NCI-H345 treated with DMSO at 0.1 percent for 48 hours (cell line): ENCODE results near the gene RPS6KB2.
"Not testable (repeated sequence)": the region's sequence is repeated elsewhere in the genome, so short reads cannot be mapped to it uniquely, and the experiment has no call there.

Experiments
- DNase-seq: peaks from one replicate; lab custom pipeline; 2025; ENCODE audit not compliant: unreplicated experiment; lab: John Stamatoyannopoulos, UW

Gene RPS6KB2

GRCh38 chr11:67397536-67397935 is 30.8 kb upstream of the RPS6KB2 start:
- DNase-seq = no peak

DNA sequence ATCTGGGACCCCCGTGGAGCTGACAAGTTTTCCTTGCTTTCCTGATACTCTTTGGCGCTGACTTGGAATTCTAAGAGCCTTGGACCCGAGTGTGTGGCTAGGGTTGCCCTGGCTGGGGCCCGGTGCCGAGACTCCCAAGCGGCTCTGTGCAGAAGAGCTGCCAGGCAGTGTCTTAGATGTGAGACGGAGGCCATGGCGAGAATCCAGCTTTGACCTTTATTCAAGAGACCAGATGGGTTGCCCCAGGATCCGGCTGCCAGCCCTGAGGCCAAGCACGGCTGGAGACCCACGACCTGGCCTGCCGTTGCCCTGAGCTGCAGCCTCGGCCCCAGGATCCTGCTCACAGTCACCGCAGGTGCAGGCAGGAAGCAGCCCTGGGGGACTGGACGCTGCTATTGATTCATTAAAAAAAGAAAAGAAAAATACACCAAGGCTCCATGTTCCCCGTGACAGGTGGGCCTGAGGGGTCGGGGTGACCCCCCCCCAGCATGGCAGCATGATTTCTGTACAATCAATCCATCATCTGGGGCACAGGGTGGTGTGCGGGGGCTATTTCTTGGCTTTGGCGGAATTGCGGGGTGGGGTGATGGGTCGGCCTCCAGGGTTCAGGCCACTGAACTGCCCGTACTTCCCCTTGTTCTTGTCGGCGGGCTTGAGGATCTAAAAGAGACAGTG is 30.2 kb upstream of the RPS6KB2 start:
- DNase-seq = no peak

- no peak for DNase-seq
Measured at GRCh38 chr11:67398661-67399563, 29.4 kb upstream of the RPS6KB2 start.

DNA sequence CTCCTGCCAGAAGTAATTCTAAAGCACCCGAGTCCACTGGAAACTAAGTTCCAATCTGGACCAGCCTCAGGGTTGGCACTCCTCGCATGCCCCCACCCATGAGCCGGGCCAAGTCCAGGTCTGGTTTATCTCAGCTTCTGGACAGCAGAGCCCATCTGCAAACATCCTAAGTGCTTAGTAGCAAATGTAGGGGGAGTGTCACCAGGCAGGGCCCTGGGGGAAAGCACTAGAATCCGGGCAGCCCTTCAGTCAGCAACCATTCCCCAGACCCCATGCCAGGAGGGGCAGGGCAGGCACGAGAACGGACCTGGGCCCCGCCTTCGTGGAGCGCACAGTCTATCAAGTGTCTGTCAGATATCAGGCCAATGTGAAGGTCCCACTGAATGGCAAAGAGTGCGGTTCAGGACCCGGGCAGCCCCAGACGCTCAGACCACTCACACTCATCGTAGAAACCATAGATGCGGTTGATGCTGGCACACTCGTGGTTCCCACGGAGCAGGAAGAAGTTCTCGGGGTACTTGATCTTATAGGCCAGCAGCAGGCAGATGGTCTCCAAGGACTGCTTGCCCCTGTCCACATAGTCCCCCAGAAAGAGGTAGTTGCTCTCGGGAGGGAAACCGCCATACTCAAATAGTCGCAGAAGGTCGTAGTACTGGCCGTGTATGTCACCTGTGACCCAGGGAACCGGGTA is 27.9 kb upstream of the RPS6KB2 start:
- no peak for DNase-seq

- no peak for DNase-seq
Measured at GRCh38 chr11:67400942-67401494, 27.3 kb upstream of the RPS6KB2 start.

- peak; percentile 74 for DNase-seq
Measured at GRCh38 chr11:67401495-67402191, 26.7 kb upstream of the RPS6KB2 start, which contains the start of gene PPP1CA. Gene PPP1CA, minus strand, starts transcription at chr11:67401858. Its CDS starts 76 bp downstream, at chr11:67401782.

GRCh38 chr11:67402192-67402839 is 26.0 kb upstream of the RPS6KB2 start:
- DNase-seq = not testable (repeated sequence)

GRCh38 chr11:67403085-67403484 is 25.2 kb upstream of the RPS6KB2 start:
- not testable (repeated sequence) for DNase-seq

DNA sequence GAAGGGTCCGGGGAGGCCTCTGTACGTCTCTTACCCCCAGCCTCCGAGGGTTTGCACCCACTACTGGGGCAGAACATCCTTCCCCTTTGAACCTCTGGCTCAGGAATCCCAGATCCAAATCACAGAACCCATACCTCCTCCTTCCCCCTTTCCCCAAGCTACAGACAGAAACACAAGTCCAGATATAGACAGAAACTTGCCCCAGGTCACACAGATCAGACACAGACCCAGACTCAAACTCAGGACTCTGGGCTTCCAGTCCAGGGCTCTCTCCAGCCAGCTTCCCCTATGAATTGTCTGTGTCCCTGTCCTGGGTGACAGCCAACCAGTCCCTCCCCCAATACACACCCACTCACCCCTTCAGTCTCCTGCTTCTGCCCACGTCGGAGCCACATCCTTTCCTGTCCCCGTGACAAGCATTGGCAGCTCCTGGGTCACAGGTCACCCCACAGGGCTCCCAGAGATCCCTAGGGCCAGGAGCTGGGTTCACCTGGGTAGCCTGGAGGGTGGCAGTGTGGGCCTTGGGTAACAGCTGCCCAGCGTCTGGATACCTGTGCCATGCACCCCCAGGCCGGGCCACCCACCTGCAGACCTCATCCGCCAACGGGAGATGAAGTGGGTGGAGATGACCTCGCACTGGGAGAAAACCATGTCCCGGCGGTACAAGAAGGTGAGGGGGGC is 23.6 kb upstream of the RPS6KB2 start:
- DNase-seq = no peak

DNA sequence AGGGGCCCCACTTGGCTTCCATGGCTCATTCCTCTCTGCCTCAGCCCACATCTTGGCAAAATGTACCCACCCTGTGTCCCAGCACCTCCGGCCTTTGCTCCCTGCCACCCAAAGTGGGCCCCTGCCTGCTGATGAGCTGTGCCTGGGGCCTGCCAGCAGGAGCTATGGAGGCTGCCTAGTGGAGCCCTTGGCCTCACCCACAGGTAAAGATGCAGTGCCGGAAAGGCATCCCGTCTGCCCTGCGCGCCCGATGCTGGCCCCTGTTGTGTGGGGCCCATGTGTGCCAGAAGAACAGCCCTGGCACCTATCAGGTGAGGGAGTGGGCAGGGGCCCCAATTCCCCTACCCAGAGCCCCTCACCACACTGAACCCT is 23.1 kb upstream of the RPS6KB2 start:
- no peak for DNase-seq

DNA sequence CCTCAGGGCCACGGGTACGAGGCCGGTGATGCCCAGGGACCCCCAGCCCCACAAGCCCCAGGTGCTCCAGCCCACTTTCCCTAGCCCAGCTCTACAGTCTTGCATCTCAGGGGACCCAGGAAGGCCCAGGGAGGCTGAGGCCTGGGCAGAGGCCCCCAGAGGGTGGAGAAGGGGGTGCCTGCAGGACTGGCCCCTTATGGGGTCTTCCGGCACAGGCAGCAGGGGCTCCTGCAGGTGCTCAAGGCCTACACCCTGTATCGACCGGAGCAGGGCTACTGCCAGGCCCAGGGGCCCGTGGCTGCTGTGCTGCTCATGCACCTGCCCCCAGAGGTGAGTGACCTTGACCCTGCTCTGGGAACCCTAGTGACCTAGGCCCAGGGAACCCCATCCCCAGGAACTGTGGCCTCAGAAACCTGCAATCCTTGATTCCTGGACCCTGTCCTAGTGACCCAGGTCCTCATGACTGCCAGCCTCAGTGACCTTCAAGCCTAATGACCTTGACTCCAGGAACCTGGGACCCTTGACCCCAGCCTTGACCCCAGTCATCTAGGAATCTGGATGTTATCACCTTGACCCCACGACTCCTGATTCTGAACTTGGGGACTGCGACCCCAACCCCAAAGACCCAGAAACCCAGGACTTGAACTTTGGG is 22.5 kb upstream of the RPS6KB2 start:
- DNase-seq = no peak

GRCh38 chr11:67406420-67406968 is 21.8 kb upstream of the RPS6KB2 start:
- no peak for DNase-seq

DNA sequence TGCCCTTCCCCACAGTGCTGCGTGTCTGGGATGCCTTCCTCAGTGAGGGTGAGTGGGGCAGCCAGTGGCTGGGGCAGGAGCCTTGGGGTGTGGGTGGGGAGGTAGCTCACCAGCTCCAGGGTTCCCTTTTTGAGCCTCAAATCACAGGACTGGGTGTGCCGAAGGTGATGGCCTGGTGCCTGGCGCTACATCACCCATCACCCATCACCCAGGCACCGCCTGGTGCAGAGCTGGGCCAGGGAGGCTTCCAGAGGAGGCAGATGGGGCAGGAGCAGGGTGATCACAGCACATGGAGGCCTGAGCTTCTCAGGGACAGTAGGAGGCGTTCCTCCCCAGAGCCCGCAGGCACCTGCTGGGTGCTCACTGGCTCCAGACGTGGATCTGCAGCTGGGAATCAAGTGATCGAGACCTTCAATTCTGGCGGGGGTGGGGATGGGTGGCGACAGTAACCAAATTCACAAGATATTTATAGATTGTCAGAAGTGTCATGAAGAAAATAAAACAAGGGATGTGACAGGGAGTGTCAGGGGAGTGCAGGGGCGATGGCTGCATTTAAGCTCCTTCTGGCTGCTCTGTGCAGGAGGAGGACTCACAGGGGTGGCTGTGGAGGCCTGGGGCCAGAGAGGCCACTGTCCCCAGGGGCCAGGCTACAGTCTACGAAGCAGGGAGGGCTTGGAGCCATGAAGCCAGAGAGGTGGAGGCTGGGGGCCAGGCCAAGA is 21.2 kb upstream of the RPS6KB2 start:
- no peak for DNase-seq

GRCh38 chr11:67407688-67408163 is 20.6 kb upstream of the RPS6KB2 start:
- DNase-seq = no peak

DNA sequence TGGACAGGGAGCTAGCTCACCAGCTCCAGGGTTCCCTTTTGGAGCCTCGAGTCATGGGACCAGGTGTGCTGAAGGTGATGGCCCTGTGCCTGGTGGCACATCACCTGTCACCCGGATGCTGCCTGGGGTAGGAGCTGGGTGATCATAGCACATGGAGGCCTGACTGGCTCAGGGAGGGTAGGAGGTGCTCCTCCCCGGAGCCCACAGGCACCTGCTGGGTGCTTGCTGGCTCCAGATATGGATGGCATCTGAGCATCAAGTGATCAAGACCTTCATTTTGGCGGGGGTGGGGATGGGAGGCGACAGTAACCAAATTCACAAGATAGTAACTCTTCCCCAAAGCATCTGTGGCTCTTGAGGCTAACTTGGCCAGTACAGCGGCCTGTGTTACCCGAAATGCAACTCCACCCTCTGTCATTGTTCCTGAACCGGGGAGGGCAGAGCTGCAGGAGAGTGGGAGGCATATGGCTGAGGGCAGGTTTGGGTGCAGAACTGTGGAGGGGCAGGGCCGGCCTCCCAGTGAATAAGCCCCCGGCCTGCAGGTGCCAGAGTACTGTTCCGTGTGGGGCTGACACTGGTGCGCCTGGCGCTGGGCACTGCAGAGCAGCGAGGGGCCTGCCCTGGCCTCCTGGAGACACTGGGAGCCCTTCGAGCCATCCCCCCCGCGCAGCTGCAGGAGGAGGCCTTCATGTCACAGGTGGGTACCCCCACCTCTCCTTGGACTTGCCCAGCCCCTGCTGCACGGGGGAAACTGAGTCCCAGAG is 19.7 kb upstream of the RPS6KB2 start:
- DNase-seq = no peak

DNA sequence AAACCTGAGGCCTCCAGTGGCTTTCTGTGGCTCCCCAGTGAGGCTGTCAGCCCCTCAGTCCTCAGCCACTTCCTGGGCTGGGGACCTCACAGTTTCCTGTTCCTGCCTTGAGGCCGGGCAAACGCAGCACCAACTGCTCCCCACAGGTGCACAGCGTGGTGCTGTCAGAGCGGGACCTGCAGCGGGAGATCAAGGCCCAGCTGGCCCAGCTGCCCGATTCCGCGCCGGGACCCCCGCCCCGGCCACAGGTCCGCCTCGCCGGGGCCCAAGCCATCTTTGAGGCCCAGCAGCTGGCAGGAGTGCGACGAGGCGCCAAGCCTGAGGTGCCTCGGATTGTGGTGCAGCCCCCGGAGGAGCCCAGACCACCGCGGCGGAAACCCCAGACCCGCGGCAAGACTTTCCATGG is 19.0 kb upstream of the RPS6KB2 start:
- no peak for DNase-seq

DNA sequence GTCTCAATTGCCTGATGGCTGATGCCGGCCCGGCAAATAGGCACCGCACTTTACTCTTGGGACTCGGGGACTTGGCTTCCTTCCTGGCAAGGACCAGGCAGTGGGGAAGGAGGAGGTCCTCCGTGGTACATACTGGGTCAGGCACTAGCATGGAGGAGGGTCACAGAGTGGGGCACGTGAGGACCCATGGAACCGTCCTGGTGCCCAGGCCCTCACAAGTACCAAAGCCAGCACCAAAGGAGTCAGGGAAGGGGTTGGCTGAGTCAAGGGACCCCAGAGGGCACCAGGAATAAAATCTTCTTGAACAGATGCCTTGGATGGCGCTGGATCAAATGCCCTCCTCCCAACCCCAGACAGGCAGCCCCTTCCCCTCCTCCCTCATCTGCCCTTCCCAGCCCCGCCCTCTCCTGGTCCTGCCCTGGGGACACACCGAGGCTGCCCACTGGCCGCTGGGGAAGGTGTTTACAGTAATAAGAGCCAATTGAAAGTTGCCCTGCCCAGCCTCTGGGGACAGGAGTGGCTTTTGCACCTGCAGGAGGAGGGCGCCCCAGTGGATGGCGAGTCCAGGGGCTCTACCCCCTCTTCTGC is 18.4 kb upstream of the RPS6KB2 start:
- DNase-seq = no peak
